HG03060 (cell line): Measurements from ENCODE around the gene INPP5A.
"Not testable (repeated sequence)": the region's sequence is repeated elsewhere in the genome, so short reads cannot be mapped to it uniquely, and the experiment has no call there.

Source experiments
- ATAC-seq: cut with Tn5 transposase; IDR thresholded peaks from one replicate; pipeline ENCODE4 v1.9.1; 2021; ENCODE audit warnings: low read depth, moderate number of reproducible peaks; ENCODE audit not compliant: unreplicated experiment

INPP5A gene

GRCh38 chr10:132559538-132559937 lies 22.0 kb downstream of the INPP5A start:
- ATAC-seq = no peak

GRCh38 chr10:132560241-132560731 lies 22.7 kb downstream of the INPP5A start:
- no peak for ATAC-seq

DNA sequence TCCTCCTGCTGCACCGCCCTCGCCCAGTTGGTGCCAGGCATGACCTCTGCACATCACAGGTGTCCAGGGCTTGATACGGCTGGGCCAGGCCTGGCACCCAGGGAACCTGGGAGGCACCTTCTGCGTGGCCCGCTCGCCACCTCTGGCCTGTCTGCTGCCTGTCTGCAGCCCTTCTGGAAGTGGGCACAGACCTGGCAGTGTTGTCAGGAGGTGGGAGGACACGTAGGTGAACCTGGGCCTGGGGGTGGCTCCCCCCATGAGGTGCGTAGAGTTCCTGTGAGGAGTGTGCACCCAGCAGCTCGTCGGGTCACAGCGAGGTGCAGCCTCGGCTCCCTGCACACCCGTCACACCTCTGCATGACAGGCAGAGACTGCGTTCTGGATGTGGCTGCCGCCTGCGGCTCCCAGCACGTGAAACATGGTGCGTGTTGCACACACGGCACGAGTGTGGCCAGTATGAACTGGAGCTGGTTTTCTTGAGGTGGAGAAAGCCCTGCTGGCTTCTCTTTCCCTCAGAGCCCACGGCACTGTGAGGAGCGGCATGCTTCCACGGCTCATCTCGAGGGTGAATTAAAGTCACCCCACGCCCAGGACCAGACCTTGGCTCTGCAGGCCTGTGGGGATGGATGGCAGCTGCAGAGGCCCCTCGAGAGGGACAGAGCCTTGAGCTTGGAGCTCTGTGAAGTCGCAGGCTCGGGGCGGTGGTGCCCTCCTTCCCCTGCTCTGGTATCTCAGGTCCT lies 24.8 kb downstream of the INPP5A start:
- ATAC-seq = no peak

GRCh38 chr10:132562916-132563456 lies 25.4 kb downstream of the INPP5A start:
- no peak for ATAC-seq

- peak; percentile 73 for ATAC-seq
Measured at GRCh38 chr10:132563485-132564248, 26.1 kb downstream of the INPP5A start.

GRCh38 chr10:132564249-132564605 lies 26.6 kb downstream of the INPP5A start:
- no peak for ATAC-seq

DNA sequence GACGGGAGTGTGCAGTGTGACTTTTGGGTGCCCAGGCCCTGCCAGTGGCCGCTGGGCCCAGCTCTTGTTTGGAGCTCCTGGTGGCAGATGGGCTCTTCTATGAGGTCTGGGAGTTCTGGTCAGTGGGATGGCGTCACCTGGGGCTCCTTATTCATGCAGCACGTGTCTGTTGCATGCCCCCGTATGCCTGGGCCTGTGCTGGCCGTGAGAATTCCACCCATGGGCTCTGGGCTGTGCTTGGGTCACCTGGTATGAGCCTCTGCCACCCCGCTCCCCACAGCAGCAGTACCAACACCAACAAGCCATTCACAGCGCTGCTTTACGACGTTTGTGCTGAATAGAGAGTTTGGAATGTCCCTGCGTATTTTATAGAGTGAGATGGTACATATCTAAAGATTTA lies 27.1 kb downstream of the INPP5A start:
- ATAC-seq = no peak

DNA sequence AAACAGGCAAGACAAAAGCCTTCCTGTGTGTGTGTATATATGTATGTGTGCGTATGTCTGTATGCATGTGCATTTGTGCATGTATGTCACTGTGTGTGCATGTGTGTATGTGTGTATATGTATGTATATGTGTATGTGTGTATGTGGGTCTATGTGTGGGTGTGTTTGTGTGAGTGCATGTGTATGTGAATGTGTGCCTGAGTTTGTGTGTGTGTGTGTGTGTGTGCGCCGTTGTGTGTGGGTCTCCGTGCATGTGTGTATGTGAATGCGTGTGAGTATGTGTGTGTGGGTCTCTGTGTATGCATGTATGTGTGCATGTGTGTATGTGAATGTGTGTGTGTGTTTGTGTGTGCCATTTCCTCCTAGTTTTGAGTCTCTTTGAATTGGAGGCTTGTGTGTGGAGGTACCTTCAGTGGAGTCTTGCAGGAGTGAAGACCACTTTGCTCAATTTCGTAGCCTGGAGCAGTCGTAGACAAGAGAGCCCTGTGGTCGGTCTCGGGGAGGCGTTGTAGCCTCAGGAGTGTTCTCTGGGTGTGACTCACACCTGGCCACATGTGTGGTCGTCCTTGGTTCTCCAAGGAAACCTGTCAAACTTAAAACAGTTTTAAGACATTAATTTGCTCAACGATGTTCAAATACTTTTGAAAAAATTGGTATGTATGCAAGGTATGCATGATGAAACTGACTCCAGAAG lies 28.1 kb downstream of the INPP5A start:
- ATAC-seq = no peak

GRCh38 chr10:132566892-132567291 lies 29.3 kb downstream of the INPP5A start:
- no peak for ATAC-seq

DNA sequence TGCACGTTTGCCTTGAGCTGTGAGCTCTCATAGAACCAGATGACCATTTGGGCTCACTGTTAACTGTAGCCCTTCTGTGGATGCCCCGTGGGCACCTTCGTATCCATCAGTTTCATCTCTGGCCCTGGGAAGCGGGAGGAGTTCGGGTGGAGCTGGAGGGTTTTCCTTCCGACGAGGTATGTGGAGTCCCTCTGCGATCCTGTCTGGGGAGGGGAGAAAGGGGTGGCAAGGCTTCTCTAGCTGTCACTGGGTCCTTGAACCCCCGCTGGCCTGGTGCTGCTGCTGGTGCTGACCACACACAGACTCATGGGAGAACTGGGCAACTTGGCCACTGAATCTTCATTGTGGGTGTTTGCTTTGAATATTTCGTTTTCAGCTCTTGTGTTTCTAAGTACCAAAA lies 32.7 kb downstream of the INPP5A start:
- ATAC-seq = no peak

DNA sequence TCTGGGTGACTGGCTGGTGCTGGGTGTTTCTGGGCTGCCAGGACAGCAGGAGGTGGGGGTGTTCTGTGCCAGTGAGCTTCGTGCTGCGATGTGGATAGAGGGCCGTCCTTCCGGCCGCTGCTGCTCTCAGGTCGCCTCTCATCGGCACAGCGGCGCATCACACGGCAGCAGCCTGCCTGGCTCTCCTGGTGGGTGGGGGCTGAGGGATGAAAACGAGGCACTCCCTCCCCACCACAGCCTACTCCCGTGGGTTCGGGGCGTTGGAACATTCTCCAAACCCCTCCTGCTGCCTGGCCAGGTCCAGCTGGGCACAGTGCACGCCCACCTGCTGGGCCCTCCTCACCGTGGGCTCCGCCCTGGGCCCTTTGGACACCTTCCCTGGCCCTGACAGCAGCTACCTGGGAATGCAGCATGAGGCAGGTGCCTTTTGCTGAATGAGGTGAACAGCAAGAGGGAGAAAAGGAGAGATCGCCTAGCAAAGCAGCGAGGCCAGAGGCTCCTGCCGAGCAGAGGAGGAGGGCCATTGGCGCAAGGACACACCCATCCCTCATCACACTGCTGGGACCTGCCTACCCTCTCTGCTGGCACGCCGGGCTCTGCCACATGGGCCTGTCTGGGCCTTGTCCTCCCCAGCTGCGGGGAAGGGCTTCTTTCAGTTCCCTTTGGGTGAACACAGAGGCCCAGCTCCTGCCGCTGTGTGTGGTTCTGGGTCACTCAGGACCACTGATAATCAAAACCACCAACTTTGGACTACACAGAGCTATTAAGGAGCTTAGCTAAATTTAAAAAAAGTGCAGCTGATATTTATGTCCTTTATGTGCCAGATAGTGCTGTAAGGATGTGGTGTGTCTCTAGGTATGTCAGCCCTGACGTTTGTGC lies 33.4 kb downstream of the INPP5A start:
- peak; percentile 31 for ATAC-seq

DNA sequence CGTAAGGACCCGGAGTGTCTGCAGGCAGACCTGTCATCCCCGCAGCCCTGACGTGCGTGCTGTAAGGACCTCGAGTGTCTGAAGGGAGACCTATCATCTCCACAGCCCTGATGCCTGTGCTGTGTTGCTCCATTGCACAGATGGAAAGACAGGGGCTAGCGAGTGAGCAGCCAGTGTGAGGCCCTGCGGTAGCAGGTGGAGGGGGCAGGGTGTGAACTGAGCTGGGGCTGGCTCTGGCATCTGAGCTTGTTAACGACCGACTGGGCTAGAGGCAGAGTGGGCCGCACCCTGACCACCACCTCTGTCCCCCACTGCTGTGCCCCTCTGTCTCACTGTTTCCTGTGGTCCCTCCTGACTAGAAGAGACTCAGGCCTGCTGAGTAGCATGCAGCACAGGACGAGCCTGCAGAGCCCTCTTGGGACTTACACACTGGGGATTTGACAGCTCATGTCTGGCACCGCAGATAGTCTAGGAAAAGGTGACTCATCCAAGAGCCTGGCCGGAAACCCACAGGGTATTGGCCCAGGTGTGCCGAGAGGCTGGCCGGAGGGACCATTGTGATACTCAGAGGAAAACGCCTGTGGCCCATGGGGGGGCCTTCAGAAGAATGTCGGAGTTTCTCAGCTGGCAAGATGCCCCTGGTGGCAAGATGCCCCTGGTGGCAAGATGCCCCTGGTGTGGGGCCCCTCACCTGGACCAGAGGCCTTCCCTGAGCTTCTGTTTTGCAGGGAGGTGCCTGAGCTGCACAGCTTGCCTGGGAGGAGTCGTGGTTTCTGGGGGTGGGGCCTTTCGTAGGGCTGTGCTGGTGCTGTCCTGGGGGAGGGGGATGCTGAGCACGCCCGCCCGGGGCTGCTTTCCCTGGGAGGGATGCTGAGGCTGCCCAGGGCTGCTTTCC lies 34.3 kb downstream of the INPP5A start:
- ATAC-seq = peak; percentile 84

DNA sequence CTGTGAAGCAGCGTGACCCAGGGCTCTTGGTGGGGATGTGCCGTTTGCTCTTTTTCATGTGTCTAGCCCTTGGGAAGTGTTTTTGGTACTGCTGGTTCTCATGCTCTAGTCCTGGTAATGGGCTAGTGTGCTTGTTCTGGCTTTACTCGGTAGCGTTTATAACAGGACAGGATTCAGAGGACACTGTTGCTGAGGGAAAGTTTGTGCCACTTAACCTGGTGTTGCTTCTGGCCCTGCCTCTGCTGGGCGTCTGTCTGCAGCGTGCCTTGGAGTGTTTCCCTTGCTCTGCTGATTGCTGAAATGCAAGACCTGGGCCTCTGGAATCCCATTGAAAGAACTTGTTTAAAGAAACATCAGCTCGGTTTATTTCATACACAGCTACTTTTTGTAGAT lies 35.0 kb downstream of the INPP5A start:
- ATAC-seq = no peak

DNA sequence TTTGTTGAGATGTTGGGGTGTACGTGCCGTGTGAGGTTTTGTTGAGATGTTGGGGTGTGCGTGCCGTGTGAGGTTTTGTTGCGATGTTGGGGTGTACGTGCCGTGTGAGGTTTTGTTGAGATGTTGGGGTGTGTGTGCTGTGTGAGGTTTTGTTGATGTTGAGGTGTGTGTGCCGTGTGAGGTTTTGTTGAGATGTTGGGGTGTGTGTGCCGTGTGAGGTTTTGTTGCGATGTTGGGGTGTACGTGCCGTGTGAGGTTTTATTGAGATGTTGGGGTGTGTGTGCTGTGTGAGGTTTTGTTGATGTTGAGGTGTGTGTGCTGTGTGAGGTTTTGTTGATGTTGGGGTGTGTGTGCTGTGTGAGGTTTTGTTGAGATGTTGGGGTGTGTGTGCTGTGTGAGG lies 35.4 kb downstream of the INPP5A start:
- not testable (repeated sequence) for ATAC-seq

DNA sequence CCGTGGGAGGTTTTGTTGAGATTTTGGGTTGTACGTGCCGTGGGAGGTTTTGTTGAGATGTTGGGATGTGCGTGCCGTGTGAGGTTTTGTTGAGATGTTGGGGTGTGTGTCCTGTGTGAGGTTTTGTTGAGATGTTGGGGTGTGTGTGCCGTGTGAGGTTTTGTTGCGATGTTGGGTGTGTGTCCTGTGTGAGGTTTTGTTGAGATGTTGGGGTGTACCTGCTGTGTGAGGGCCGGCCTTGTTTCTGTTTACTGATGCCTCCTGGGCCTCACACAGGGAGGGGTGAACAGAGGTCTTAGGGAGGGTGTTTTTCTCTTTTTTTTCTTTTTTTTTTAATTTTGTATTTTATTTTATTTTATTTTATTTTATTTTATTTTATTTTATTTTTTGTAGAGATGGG lies 36.7 kb downstream of the INPP5A start:
- ATAC-seq = no peak

- no peak for ATAC-seq
Measured at GRCh38 chr10:132574783-132575319, 37.3 kb downstream of the INPP5A start.

DNA sequence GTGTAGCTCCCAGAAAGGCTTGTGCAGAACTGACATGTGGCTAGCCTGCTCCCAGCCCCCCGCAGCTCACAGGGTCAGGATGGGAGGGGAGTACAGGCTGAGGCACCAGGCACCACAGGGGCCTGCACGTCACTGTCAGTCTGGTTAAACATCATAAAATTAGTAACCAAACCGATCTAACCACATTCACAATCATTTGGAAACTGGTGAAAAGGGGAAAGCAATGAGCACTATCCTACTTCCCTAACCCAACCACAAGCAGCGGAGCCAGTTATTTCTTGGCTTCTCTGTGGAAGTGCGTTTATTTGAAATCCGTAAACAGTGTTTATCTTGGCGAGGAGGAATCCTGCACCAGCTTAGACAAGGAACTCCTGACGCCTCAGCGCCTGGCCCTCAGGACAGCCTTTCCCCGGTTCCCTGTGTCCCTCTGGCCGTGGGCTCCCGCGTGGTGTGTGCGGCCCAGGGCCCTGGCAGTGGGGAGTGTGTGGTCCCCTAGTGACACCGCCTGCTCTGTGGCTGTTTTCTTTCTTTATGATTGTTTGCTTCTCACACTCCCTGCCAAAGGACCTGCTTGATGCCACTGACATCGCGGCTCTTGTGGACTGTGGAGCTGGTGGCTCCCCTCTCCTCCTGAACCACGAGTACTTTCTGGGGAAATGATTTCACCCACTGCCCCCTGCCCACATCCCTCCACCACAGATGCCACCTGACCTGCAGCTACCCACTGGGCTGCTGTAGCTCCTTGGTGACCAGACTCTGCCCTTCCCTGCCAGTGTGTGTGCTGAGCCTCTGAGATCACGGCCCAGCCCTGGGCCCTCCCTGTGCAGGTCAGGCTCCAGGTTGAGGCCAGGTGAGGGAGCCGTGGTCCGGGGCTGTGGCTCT lies 38.0 kb downstream of the INPP5A start:
- ATAC-seq = no peak
